GM18520 (cell line): Measurements from ENCODE around the gene B2M.
A peak's percentile ranks its signal among the peaks of the same experiment; 100 is the strongest.
"Not testable (repeated sequence)": the region's sequence is repeated elsewhere in the genome, so short reads cannot be mapped to it uniquely, and the experiment has no call there.

Experiments used
- ATAC-seq: cut with Tn5 transposase; IDR thresholded peaks from one replicate; pipeline ENCODE4 v1.9.1; 2021; ENCODE audit not compliant: unreplicated experiment

Gene B2M

DNA sequence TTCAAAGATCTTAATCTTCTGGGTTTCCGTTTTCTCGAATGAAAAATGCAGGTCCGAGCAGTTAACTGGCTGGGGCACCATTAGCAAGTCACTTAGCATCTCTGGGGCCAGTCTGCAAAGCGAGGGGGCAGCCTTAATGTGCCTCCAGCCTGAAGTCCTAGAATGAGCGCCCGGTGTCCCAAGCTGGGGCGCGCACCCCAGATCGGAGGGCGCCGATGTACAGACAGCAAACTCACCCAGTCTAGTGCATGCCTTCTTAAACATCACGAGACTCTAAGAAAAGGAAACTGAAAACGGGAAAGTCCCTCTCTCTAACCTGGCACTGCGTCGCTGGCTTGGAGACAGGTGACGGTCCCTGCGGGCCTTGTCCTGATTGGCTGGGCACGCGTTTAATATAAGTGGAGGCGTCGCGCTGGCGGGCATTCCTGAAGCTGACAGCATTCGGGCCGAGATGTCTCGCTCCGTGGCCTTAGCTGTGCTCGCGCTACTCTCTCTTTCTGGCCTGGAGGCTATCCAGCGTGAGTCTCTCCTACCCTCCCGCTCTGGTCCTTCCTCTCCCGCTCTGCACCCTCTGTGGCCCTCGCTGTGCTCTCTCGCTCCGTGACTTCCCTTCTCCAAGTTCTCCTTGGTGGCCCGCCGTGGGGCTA, at the start of gene B2M, which contains the start of gene PATL2:
Gene B2M (plus strand): TSS at position 422 of the 647 bp plus-strand sequence. CDS start 30 bp downstream, at position 452.
Gene PATL2 (minus strand): TSS at position 228 of the 647 bp plus-strand sequence. CDS start 34,833 bp downstream, outside the sequence.
- ATAC-seq, result peak; percentile 83

DNA sequence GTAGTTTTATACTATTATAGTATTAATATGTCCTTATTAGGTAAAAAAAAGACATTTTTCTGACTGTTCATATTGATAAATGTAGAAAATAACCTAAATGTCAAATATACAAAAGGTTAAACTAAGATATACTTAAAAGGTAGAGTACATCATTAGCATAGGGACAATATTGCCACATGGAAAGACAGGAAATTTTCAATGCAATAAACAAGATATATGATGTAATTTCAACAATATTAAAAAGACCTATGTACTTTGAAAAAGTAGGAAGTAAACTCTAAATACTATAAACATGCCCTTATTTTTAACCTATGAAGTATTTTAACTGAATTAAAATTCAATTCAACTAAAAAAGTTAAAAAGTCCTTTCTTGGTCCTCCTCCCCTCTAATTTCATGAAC, 49.7 kb upstream of the B2M start:
- ATAC-seq, result no peak

DNA sequence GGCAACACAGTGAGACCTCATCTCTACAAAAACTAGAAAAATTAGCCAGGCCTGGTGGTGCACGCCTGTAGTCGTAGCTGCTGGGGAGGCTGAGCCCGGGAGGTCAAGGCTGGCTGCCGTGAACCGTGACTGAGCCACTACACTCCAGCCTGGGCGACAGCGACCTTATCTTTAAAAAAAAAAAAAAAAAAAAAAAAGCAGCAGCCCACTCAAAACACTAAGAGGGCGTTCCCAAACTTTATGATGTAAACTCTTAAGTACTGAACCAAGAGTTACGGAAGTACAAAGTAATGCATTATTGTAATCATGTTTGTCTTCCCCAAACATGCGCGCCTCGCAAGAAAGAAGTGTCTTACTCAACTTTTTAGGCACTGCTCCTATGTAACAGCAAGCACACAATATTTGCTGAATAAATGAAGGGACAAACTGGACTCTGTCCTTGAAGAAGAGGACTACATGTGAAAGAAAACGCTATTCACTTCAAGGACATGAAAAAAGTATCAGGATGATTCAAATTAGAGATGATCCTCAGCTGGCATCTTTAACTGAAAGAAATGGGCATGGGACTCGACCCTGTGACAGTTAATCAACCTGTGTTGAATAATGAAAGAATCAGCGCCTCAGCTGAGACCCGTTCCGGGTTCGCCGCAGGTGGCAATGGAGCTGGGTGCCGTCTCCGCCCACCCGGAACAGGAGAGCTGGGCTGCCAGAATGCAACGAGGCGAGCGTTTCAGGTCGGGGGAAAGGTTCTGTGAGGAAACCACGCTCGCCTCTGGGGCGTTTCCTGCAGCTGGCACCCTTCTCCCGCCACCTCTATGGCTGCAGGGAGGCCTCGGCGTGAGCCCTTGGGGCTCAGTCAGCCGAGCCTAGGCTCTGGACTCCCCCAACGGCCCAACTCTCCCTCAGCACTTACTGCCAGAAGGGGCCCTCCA, 48.6 kb upstream of the B2M start:
- ATAC-seq, result peak; percentile 28

DNA sequence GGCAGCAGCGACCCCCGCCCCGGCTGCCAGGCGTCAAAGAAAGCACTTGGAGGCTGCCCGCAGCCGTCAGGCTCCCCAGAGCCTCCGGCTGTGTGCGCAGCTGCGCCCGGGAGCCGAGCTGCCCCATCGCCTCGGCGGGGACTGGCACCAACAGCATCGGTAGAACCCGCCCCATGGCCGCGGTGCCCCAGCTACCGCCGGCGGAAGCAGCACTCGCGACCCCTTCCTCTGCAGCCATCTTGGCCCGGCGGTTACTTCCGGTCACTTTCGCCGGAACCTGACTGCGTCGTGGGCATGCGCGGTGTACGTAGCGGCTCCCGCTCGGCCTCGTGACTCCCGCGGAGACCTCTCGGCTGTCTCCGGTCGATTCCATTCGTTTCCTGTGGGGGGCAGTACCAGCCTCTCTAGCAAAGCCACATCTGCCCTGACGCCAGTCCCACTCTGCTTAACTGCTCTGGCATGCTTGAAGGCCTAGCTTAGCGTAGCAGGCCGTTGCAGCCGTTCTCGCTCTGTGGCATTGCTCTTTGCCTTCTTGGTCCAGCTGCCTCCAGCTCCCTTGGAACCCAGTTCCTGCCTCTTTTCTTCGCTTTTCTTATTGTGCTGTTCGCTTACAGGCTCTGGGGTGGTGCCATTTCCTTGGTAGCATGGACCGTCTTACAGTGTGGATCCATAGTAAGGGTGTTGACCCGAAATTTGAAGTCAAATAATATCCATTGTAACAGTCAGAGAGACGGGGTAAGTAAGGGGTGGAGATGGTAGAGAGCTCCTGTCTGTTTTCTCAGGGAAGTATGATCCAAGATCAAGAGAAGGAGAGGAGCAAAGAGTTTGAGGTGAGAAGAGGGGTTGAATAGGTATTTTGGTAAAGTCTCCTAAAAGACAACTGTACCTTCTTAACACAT, 47.7 kb upstream of the B2M start, which contains the start of gene SPG11:
Gene SPG11 (minus strand): TSS at position 253 of the 899 bp plus-strand sequence. CDS start 15 bp downstream, at position 238.
- peak; percentile 65 for ATAC-seq

- no peak for ATAC-seq
Observed at GRCh38 chr15:44666210-44667038, 44.9 kb upstream of the B2M start.

GRCh38 chr15:44667039-44667360, 44.3 kb upstream of the B2M start:
- ATAC-seq, result no peak

DNA sequence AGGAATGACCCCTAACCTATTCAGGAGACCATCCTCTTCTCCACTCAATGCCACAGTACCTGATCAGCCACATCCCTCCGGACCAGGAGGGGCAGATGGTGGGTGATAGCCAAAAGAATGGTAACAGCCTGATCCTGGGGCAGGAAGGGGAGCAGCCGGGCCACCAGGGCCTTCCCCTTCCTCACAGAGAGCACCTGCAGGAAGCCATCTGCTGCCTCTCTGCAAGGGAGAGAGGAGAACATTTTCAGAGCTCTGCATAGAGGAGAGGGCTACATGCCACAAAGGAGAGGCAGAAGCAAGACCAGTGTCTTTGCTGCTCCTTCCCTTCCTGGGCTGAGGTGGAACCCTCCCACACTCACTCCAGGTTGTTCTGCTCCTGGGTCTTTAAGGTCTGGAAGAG, 42.4 kb upstream of the B2M start:
- no peak for ATAC-seq

DNA sequence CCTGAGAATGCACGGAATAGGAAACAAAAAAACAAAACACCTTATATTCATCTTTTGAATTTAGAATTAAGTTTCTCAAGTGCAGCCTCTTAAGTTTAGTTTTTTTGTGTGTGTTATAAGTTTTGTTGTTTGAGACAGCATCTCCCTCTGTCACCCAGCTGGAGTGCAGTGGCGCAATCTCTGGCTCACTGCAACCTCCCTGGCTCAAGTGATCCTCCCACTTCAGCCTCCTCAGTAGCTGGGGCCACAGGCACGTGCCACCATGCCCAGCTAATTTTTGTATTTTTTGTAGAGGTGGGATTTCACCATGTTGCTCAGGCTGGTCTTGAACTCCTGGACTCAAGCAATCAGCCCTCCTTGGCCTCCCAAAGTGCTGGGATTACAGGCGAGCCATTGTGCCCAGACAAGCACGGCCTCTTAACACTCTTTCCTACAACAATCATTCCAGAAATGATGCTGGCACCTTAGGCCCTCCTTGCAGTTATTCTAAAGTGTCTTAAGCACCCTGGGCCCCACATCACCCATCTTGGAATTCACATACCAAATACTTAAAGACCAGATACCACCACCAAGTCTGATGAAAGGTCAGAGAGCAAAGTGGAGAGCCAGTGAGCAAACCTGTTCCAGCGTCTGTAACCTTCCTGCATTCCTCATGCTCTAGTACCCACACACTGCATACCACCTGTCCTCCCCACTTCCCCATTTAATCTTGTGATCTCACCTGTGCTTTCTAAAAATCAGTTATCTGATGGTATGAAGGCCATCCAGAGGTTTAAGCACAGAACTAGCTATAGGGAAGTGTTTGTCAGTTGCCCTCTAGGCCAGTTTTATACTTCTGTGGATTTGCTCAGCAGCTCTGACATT, 41.0 kb upstream of the B2M start:
- no peak for ATAC-seq

DNA sequence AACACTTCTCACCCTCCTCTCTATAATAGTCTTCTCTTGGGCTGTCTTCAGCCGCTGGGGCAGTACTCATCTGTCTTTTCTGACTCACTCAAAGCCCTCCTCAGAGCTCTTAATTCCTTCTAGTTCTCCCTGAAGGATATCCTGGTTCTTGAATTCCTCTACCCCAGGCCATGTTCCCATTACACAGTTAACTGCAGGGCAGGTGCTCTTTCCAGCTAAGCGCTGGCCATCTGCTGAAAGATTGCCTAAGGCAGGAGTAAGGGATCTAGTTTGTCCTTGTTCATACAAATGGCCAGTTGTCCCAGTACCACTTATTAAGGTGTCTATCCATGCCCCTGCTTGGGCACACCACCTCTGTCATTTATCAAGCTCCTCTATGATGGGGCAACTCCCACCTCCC, 37.7 kb upstream of the B2M start:
- no peak for ATAC-seq

DNA sequence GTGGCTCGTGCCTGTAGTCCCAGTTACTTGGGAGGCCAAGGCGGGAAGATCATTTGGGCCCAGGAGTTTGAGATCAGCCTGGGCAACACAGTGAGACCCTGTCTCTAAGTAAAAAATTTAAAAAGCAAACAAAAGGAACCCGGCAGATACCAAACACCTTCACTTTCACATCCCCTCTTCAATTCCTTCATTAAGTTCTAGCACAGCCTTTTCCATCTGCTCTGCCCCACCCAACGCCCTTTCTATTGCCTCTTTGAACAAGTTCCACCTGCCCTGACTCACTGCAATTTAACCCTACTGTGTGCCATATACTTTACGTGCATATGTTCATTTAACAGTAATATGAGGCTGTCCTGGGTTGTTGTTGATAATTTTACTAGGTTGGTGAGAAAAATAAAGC, 35.4 kb upstream of the B2M start:
- no peak for ATAC-seq

GRCh38 chr15:44676676-44677075, 34.6 kb upstream of the B2M start:
- no peak for ATAC-seq

- ATAC-seq, result no peak
Observed at GRCh38 chr15:44682211-44682610, 29.1 kb upstream of the B2M start.

DNA sequence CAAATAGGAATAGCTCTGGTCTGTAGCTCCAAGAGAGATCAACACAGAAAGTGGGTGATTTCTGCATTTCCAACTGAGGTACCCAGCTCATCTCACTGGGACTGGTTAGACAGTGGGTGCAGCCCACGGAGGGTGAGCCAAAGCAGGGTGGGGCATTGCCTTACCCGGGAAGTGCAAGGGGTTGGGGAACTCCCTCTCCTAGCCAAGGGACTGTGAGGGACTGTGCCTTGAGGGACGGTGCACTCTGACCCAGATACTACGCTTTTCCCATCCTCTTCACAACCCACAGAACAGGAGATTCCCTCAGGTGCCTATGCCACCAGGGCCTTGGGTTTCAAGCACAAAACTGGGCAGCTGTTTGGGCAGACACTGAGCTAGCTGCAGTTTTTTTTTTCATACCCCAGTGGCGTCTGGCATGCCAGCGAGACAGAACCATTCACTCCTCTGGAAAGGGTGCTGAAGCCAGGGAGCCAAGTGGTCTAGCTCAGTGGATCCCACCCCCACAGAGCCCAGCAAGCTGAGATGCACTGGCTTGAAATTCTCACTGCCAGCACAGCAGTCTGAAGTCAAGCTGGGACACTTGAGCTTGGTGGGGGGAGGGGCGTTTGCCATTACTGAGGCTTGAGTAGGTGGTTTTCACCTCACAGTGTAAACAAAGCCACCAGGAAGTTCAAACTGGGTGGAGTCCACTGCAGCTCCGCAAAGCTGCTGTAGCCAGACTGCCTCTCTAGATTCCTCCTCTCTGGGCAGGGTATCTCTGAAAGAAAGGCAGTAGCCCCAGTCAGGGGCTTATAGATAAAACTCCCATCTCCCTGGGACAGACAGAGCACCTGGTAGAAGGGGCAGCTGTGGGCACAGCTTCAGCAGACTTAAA, 28.3 kb upstream of the B2M start:
- not testable (repeated sequence) for ATAC-seq

DNA sequence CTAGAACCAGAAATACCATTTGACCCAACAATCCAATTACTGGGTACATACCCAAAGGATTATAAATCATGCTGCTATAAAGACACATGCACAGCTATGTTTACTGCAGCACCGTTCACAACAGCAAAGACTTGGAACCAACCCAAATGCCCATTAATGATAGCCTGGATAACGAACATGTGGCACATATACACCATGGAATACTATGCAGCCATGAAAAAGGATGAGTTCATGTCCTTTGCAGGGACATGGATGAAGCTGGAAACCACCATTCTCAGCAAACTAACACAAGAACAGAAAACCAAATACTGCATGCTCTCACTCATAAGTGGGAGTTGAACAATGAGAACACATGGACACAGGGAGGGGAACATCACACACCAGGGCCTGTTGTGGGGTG, 22.0 kb upstream of the B2M start:
- ATAC-seq, result not testable (repeated sequence)

DNA sequence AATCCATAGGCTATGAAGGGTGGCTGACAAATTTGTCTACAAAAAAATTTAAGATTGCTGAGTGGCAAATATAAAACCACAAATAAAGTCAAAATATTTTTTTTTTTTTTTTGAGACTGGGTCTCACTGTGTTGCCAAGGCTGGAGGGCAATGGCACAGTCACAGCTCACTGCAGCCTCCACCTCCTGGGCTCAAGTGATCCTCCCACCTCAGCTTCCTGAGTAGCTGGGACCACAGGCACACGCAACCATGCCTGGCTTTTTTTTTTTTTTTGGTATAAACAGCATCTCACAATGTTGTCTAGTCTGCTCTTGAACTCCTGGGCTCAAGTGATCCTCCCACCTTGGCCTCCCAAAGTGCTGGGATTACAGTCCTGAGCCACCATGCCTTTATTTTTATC, 21.1 kb upstream of the B2M start:
- ATAC-seq, result not testable (repeated sequence)

GRCh38 chr15:44692659-44693058, 18.7 kb upstream of the B2M start:
- ATAC-seq, result no peak

DNA sequence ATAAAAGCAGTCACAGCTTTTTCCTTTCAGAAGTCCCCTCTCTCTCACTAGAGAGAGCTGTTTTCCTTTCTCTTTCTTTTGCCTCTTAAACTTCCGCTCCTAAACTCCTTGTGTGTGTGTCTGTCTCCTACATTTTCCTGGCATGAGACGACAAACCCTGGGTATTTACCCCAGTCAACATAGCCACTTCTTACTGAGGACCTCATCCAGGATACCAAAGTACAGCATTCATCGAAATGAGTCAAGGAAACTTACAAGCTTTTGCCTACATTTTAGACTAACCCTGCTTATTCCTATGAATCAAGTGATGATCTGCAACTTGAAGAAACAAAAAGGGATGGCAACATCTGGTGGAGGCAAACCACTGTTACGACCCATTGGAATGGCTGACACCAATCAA, 16.9 kb upstream of the B2M start:
- ATAC-seq, result no peak

- no peak for ATAC-seq
Observed at GRCh38 chr15:44695294-44695693, 16.0 kb upstream of the B2M start.
